Panc1 (cell line): ENCODE results near the gene S100A2. TPM values are rescaled to one million over a fixed set of nuclear protein-coding genes. Genes with fewer than 3 reads are reported as not detected.
A peak's percentile ranks its signal among the peaks of the same experiment; 100 is the strongest.

ENCODE experiments used
- ATAC-seq: fragments of 200-7000 bp; cut with Tn5 transposase; 2 replicates; pipeline ENCODE4 v1.9.1; 2020; ENCODE audit warnings: mild to moderate bottlenecking, moderate library complexity
- Bru-seq: library from RNA; stranded (reverse); fragments of 400-500 nt; gene quantifications from one replicate; lab custom pipeline; 2021; lab: Mats Ljungman, UMichigan
- BruChase-seq, 2 experiments: library from RNA; stranded (reverse); fragments of 400-500 nt; gene quantifications; one replicate each; lab custom pipeline; 2021; lab: Mats Ljungman, UMichigan
- BruUV-seq: library from RNA; stranded (reverse); fragments of 400-500 nt; replicated peaks from 2 replicates; lab custom pipeline; 2021; lab: Mats Ljungman, UMichigan
- CTCF ChIA-PET: fragments of 300-600 bp; sonication (Branson Sonifier 250); formaldehyde crosslinking; loops from one replicate; lab custom pipeline; 2022; ENCODE audit warnings: antibody characterized with exemption; lab: Charles Lee
- POLR2A ChIA-PET: fragments of 300-600 bp; sonication (Branson Sonifier 250); formaldehyde crosslinking; loops from one replicate; lab custom pipeline; 2022; ENCODE audit warnings: antibody characterized with exemption; lab: Charles Lee
- DNase-seq: peaks from one replicate; pipeline ENCODE4 v3.0.0-alpha.2; 2010; ENCODE audit warnings: low read depth, low spot score
- H3K27ac ChIP-seq: 2 replicates; pipeline ENCODE4 v1.5.1; 2011; ENCODE audit warnings: mild to moderate bottlenecking, low read length, inconsistent platforms
- H3K27me3 ChIP-seq: fragments of 200-500 bp; sonication (Bioruptor generic); 2 replicates; pipeline ENCODE4 v1.6.0; 2014; ENCODE audit warnings: low read length, inconsistent platforms; ENCODE audit not compliant: control insufficient read depth, insufficient read depth
- H3K36me3 ChIP-seq: fragments of 200-500 bp; sonication (Bioruptor generic); 2 replicates; pipeline ENCODE4 v1.5.1; 2014; ENCODE audit warnings: inconsistent platforms, mild to moderate bottlenecking, low read length, moderate library complexity; ENCODE audit not compliant: control insufficient read depth, insufficient read depth
- H3K4me1 ChIP-seq: 2 replicates; pipeline ENCODE4 v1.5.1; 2011; ENCODE audit warnings: inconsistent platforms, mild to moderate bottlenecking, low read length, moderate library complexity; ENCODE audit not compliant: control insufficient read depth, insufficient read depth
- H3K4me3 ChIP-seq, 2 experiments: 2 replicates each; pipeline ENCODE4 v1.5.1; 2011 to 2012; ENCODE audit warnings: low read depth in 2 of 2, low read length in 2 of 2, mild to moderate bottlenecking in 2 of 2, inconsistent platforms in 1 of 2, moderate library complexity in 1 of 2
- H3K9me3 ChIP-seq: fragments of 200-500 bp; sonication (Bioruptor generic); 2 replicates; pipeline ENCODE4 v1.5.1; 2014; ENCODE audit warnings: low read depth, mild to moderate bottlenecking, inconsistent platforms, low read length, moderate library complexity; ENCODE audit not compliant: control insufficient read depth, insufficient read depth
- CTCF ChIP-seq: fragments of 450-650 bp; IDR thresholded peaks from 2 replicates; pipeline ENCODE4 v1.5.1; 2017; ENCODE audit warnings: mild to moderate bottlenecking
- POLR2AphosphoS5 ChIP-seq: IDR thresholded peaks from 2 replicates; pipeline ENCODE4 v1.6.1; 2012; ENCODE audit warnings: mild to moderate bottlenecking, low read depth, low read length, moderate library complexity
- REST ChIP-seq, 2 experiments: IDR thresholded peaks; 2 replicates each; pipeline ENCODE4 v1.6.1; 2011 to 2012; ENCODE audit warnings: low read depth in 2 of 2, control low read depth in 1 of 2, low read length in 1 of 2, mild to moderate bottlenecking in 1 of 2, moderate library complexity in 1 of 2; ENCODE audit not compliant: insufficient read depth in 1 of 2
- SIN3A ChIP-seq: IDR thresholded peaks from 2 replicates; pipeline ENCODE4 v1.6.1; 2012; ENCODE audit warnings: low read depth, mild to moderate bottlenecking, low read length, moderate library complexity, borderline replicate concordance; ENCODE audit not compliant: insufficient read depth
- TCF7L2 ChIP-seq: IDR thresholded peaks from 2 replicates; pipeline ENCODE4 v1.6.1; 2011; ENCODE audit warnings: mild to moderate bottlenecking, low read depth, low read length, inconsistent platforms
- in situ Hi-C: cut with HindIII; loops from 2 replicates; pipeline ENCODE4 v1.10.0; 2016; ENCODE audit warnings: low sequenced_read_pairs, low pct_unique_long_range_greater_than_20kb
- intact Hi-C: fragments of 100-400 bp; cut with micrococcal nuclease; formaldehyde crosslinking; loops from one replicate; pipeline ENCODE4 v1.10.0; 2022; ENCODE audit not compliant: unreplicated experiment
- long read RNA-seq: library from polyadenylated mRNA; unstranded; transcript quantifications from one replicate; pipeline ENCODE4 v2.0.0, GENCODE V29; 2021; ENCODE audit not compliant: unreplicated experiment
- polyA plus RNA-seq: library from polyadenylated mRNA; unstranded; fragments of >200 nt; gene quantifications from one replicate; pipeline ENCODE4 v1.2.1, GENCODE V29; 2012; ENCODE audit warnings: missing spikeins; ENCODE audit not compliant: insufficient read length
- total RNA-seq: library from RNA; stranded (reverse); gene quantifications from one replicate; pipeline ENCODE4 v1.2.1, GENCODE V29; 2021; ENCODE audit not compliant: unreplicated experiment

Gene S100A2
- 6.2 TPM for total RNA-seq
- 10.7 TPM for polyA plus RNA-seq
- percentile 38 among the genes with signal in this experiment for Bru-seq, nascent RNA
- percentile 40 among the genes with signal in this experiment for BruChase-seq, experiment 1, labeled RNA remaining after a 2-hour chase
- BruChase-seq, experiment 2, labeled RNA remaining after a 6-hour chase: percentile 43 among the genes with signal in this experiment
- long read RNA-seq, transcript S100A2-205 (2 exons, 752 nt): major isoform, 11 of 12 reads
- long read RNA-seq, partial matches to known transcripts: 0 of 12 reads
- long read RNA-seq, other reads (novel, unspliced or antisense): 0 of 12 reads

GRCh38 chr1:153565529-153566374, at the start of gene S100A2:
Gene S100A2 (minus strand): TSS chr1:153565844. CDS start chr1:153563877, 1,967 bp downstream.
- H3K9me3 ChIP-seq: no peaks in the 10 kb centered on the region
- TF ChIP-seq POLR2AphosphoS5 (peak; percentile 26; the same call in 1 of the 2 replicates), TCF7L2 (no peak), CTCF (no peak), SIN3A (no peak), REST (IDR thresholded peaks at IDR 0.05; ENCODE audit: insufficient read depth in 1 of 2, low read depth in 2 of 2, low read length in 1 of 2) (no peak)
- no peaks in the 10 kb centered on the region for H3K27me3 ChIP-seq
- H3K36me3 ChIP-seq: no peaks in the 10 kb centered on the region
- intact Hi-C loops (no loop called here), in situ Hi-C loops (no loop called here)
- peak; percentile 85 for DNase-seq
- peak; percentile 66 for ATAC-seq
- BruUV-seq: no TSS peak
- no peak within 1 kb of the TSS for H3K4me3 ChIP-seq
- POLR2A ChIA-PET: interaction anchor here (0.5 to 2.0 kb wide), 7 partner anchors 21 to 1585 kb away, joined by 3 to 9 read pairs (median 3); partner anchors contain the start of gene CHTOP
- CTCF ChIA-PET: interaction anchor here (0.6 to 1.6 kb wide), 6 partner anchors 21 to 55 kb away, joined by 4 to 7 read pairs (median 6); partner anchors contain the start of gene S100A6
- peaks cover 56% of the 10 kb centered on the region for H3K4me1 ChIP-seq
- H3K27ac ChIP-seq: peak within 1 kb of the TSS; percentile 100

- in situ Hi-C loops (loop anchor here (25.0 kb wide), 1 partner anchor 253 kb away; the partner anchor contains the start of gene S100A9), intact Hi-C loops (loop anchor here (5.0 kb wide), 1 partner anchor 103 kb away; no protein-coding TSS in a partner anchor)
- Histone ChIP-seq H3K27me3 (no peaks in the 10 kb centered on the region), H3K27ac (no peak overlapping the region), H3K4me1 (peaks cover 23% of the 10 kb centered on the region), H3K9me3 (no peaks in the 10 kb centered on the region), H3K36me3 (no peaks in the 10 kb centered on the region), H3K4me3 (no peak overlapping the region)
- ChIA-PET POLR2A (interaction anchor here (1.0 to 1.9 kb wide), 2 partner anchors 12 to 19 kb away, joined by 4 to 5 read pairs; partner anchors contain the start of gene S100A13), CTCF (interaction anchor here (1.2 kb wide), 1 partner anchor 82 kb away, joined by 3 read pairs; no protein-coding TSS in a partner anchor)
- DNase-seq: no peak
- ATAC-seq: no peak
- TF ChIP-seq SIN3A (no peak), TCF7L2 (no peak)
- BruUV-seq: no TSS peak
Measured at GRCh38 chr1:153615406-153615805, 49.8 kb upstream of the S100A2 start.
